Glutamatergic neuron (in vitro differentiated cells): ENCODE measurements around the gene NRXN3. TPM values are rescaled to one million over a fixed set of nuclear protein-coding genes. Genes with fewer than 3 reads are reported as not detected.

ENCODE experiments used
- DNase-seq: peaks from one replicate; pipeline ENCODE4 v3.0.0; 2022
- H3K27ac Mint-ChIP-seq: one replicate; pipeline ENCODE4 v1.8.0; 2020; ENCODE audit warnings: mild to moderate bottlenecking, mixed read lengths, inconsistent platforms; ENCODE audit not compliant: unreplicated experiment
- H3K27me3 Mint-ChIP-seq: one replicate; pipeline ENCODE4 v1.8.0; 2020; ENCODE audit warnings: mild to moderate bottlenecking, moderate library complexity, mixed read lengths, inconsistent platforms; ENCODE audit not compliant: unreplicated experiment
- H3K36me3 Mint-ChIP-seq: one replicate; pipeline ENCODE4 v1.8.0; 2020; ENCODE audit warnings: mild to moderate bottlenecking, mixed read lengths, inconsistent platforms; ENCODE audit not compliant: unreplicated experiment
- H3K4me1 Mint-ChIP-seq: one replicate; pipeline ENCODE4 v1.8.0; 2020; ENCODE audit warnings: mild to moderate bottlenecking, low read depth, mixed read lengths, inconsistent platforms; ENCODE audit not compliant: unreplicated experiment
- H3K4me3 Mint-ChIP-seq: one replicate; pipeline ENCODE4 v1.8.0; 2020; ENCODE audit warnings: mild to moderate bottlenecking, mixed read lengths, inconsistent platforms; ENCODE audit not compliant: unreplicated experiment
- H3K9me3 Mint-ChIP-seq: one replicate; pipeline ENCODE4 v1.8.0; 2020; ENCODE audit warnings: mild to moderate bottlenecking, moderate library complexity, mixed read lengths, inconsistent platforms; ENCODE audit not compliant: unreplicated experiment
- CTCF ChIP-seq: fragments of 200-600 bp; sonication (generic); IDR thresholded peaks from one replicate; pipeline ENCODE4 v1.5.0; 2021; ENCODE audit not compliant: partially characterized antibody, unreplicated experiment
- total RNA-seq: library from RNA; stranded (reverse); fragmentation: NEBNext Ultra II Directional; extraction: Animal tissue kit (Norgen Biotek cat#: 25700); gene quantifications from one replicate; pipeline ENCODE4 v1.2.1, GENCODE V29; 2021; ENCODE audit not compliant: unreplicated experiment

Gene NRXN3
- total RNA-seq, 1 donor from 2014 or later: 1.2 TPM

- H3K9me3 Mint-ChIP-seq: peaks cover 2% of the 10 kb centered on the region
- DNase-seq: no peak
- no peak overlapping the region for H3K4me3 Mint-ChIP-seq
- H3K36me3 Mint-ChIP-seq: peaks cover 8% of the 10 kb centered on the region
- H3K27me3 Mint-ChIP-seq: peaks cover 2% of the 10 kb centered on the region
- TF ChIP-seq CTCF: no peak
- H3K27ac Mint-ChIP-seq: no peak overlapping the region
- H3K4me1 Mint-ChIP-seq: peaks cover 3% of the 10 kb centered on the region
These were observed 37.2 kb downstream of the NRXN3 start for GRCh38 chr14:78207414-78207813.

GRCh38 chr14:78220273-78220672, 50.1 kb downstream of the NRXN3 start:
- H3K36me3 Mint-ChIP-seq: no peaks in the 10 kb centered on the region
- H3K27me3 Mint-ChIP-seq: no peaks in the 10 kb centered on the region
- no peaks in the 10 kb centered on the region for H3K9me3 Mint-ChIP-seq
- no peak for DNase-seq
- no peak overlapping the region for H3K4me3 Mint-ChIP-seq
- H3K4me1 Mint-ChIP-seq: no peaks in the 10 kb centered on the region
- no peak overlapping the region for H3K27ac Mint-ChIP-seq
- TF ChIP-seq CTCF: no peak

GRCh38 chr14:78222746-78223145, 52.6 kb downstream of the NRXN3 start:
- H3K9me3 Mint-ChIP-seq: no peaks in the 10 kb centered on the region

GRCh38 chr14:78227248-78228077, 57.3 kb downstream of the NRXN3 start:
- TF ChIP-seq CTCF: no peak
- Mint-ChIP-seq H3K4me3 (no peak overlapping the region), H3K9me3 (peaks cover 5% of the 10 kb centered on the region), H3K27me3 (peaks cover 13% of the 10 kb centered on the region), H3K4me1 (peaks cover 2% of the 10 kb centered on the region), H3K27ac (no peak overlapping the region), H3K36me3 (no peaks in the 10 kb centered on the region)
- DNase-seq: no peak

More at GRCh38 chr14:78222746-78223145, 52.6 kb downstream of the NRXN3 start:
- Mint-ChIP-seq H3K4me1 (no peaks in the 10 kb centered on the region), H3K27ac (no peak overlapping the region), H3K27me3 (peaks cover 4% of the 10 kb centered on the region), H3K36me3 (no peaks in the 10 kb centered on the region), H3K4me3 (no peak overlapping the region)
- no peak for DNase-seq
- TF ChIP-seq CTCF: no peak

- H3K36me3 Mint-ChIP-seq: no peaks in the 10 kb centered on the region
- no peak overlapping the region for H3K4me3 Mint-ChIP-seq
- H3K27ac Mint-ChIP-seq: no peak overlapping the region
- TF ChIP-seq CTCF: no peak
- no peak for DNase-seq
- peaks cover 16% of the 10 kb centered on the region for H3K27me3 Mint-ChIP-seq
- peaks cover 5% of the 10 kb centered on the region for H3K4me1 Mint-ChIP-seq
- peaks cover 9% of the 10 kb centered on the region for H3K9me3 Mint-ChIP-seq
These were observed 58.6 kb downstream of the NRXN3 start for GRCh38 chr14:78228702-78229327.
